Measurements from ENCODE around the gene OBP2A. TPM values are rescaled to one million over a fixed set of nuclear protein-coding genes. Genes with fewer than 3 reads are reported as not detected.
A peak's percentile ranks its signal among the peaks of the same experiment; 100 is the strongest.

The OBP2A gene
- total RNA-seq, 4 donors from 2014 or later, result 1.0 to 3.9 (median 1.7) TPM; not detected in 1

GRCh38 chr9:135504262-135505243, 41.4 kb upstream of the OBP2A start:
- TF ChIP-seq CTCF (IDR thresholded peaks at IDR 0.05) (peak; percentile 23 to 80), POLR2A (IDR thresholded peaks at IDR 0.05) (no peak)
- Histone ChIP-seq H3K4me1 (peaks cover 28% of the 10 kb centered on the region), H3K27me3 (no peaks in the 10 kb centered on the region), H3K4me3 (no peak overlapping the region), H3K9me3 (no peaks in the 10 kb centered on the region), H3K27ac (no peak overlapping the region), H3K36me3 (peaks cover 24% of the 10 kb centered on the region)
- 36% methylated on average over 9 of the region's 21 CpGs for WGBS
- DNase-seq (ENCODE audit: low spot score in 2 of 2), result peak in 1 of 2 donors; percentile 64

- Histone ChIP-seq H3K4me1 (peaks cover 18% of the 10 kb centered on the region), H3K9me3 (no peaks in the 10 kb centered on the region), H3K27ac (no peak overlapping the region), H3K36me3 (peaks cover 24% of the 10 kb centered on the region), H3K27me3 (no peaks in the 10 kb centered on the region), H3K4me3 (no peak overlapping the region)
- TF ChIP-seq POLR2AphosphoS5 (IDR thresholded peaks at IDR 0.05), result no peak
- TF ChIP-seq CTCF (IDR thresholded peaks at IDR 0.05), result no peak
- no peak for TF ChIP-seq EP300 (IDR thresholded peaks at IDR 0.05)
- no peak for TF ChIP-seq POLR2A (IDR thresholded peaks at IDR 0.05)
- WGBS, result 83% methylated on average over 10 of the region's 24 CpGs
- peak in 1 of 2 donors; percentile 55 for DNase-seq (ENCODE audit: low spot score in 2 of 2)
Measured at GRCh38 chr9:135505406-135506187, 40.3 kb upstream of the OBP2A start.

- Histone ChIP-seq H3K36me3 (peaks cover 24% of the 10 kb centered on the region), H3K27me3 (no peaks in the 10 kb centered on the region), H3K4me3 (no peak overlapping the region), H3K9me3 (no peaks in the 10 kb centered on the region), H3K27ac (no peak overlapping the region), H3K4me1 (peaks cover 12% of the 10 kb centered on the region)
- WGBS, result no CpG with 5 or more reads among the region's 14 CpGs
- peak in 1 of 2 donors; percentile 52 for DNase-seq (ENCODE audit: low spot score in 2 of 2)
- no peak for TF ChIP-seq CTCF (IDR thresholded peaks at IDR 0.05)
- no peak for TF ChIP-seq POLR2AphosphoS5 (IDR thresholded peaks at IDR 0.05)
- no peak for TF ChIP-seq EP300 (IDR thresholded peaks at IDR 0.05)
- TF ChIP-seq POLR2A (IDR thresholded peaks at IDR 0.05), result no peak
Measured at GRCh38 chr9:135506327-135507103, 39.4 kb upstream of the OBP2A start.

- WGBS, result 87% methylated on average over 22 of the region's 23 CpGs
- Histone ChIP-seq H3K4me1 (peaks cover 4% of the 10 kb centered on the region), H3K4me3 (no peak overlapping the region), H3K27ac (no peak overlapping the region), H3K36me3 (peaks cover 24% of the 10 kb centered on the region), H3K27me3 (no peaks in the 10 kb centered on the region), H3K9me3 (no peaks in the 10 kb centered on the region)
- TF ChIP-seq POLR2A (IDR thresholded peaks at IDR 0.05), result no peak
- no peak for TF ChIP-seq POLR2AphosphoS5 (IDR thresholded peaks at IDR 0.05)
- no peak for TF ChIP-seq CTCF (IDR thresholded peaks at IDR 0.05)
- no peak for TF ChIP-seq EP300 (IDR thresholded peaks at IDR 0.05)
- peak; percentile 37 to 40 for DNase-seq (ENCODE audit: low spot score in 2 of 2)
Measured at GRCh38 chr9:135507104-135508035, 38.6 kb upstream of the OBP2A start.

Measured in suprapubic skin (tissue), 4 donors.